Ovary (tissue), 9 donors: ENCODE data around the gene LRRC4C. TPM values are rescaled to one million over a fixed set of nuclear protein-coding genes. Genes with fewer than 3 reads are reported as not detected.

Experiments used
- DNase-seq, 5 donors: peaks; one replicate each; pipeline ENCODE4 v3.0.0-alpha.2; 2019 to 2020
- H3K27ac ChIP-seq, 2 donors: fragments of 200-600 bp; one replicate each; pipeline versions ENCODE4 v1.5.1 to v1.8.0; 2019 to 2022
- H3K27me3 ChIP-seq: fragments of 200-600 bp; one replicate; pipeline ENCODE4 v1.8.0; 2022
- H3K36me3 ChIP-seq: fragments of 200-600 bp; sonication (generic); one replicate; pipeline ENCODE4 v1.5.1; 2019
- H3K4me1 ChIP-seq: one replicate; pipeline ENCODE4 v1.8.1; 2013; ENCODE audit warnings: mild to moderate bottlenecking, moderate library complexity; ENCODE audit not compliant: insufficient read depth
- H3K4me3 ChIP-seq: fragments of 200-600 bp; sonication (generic); one replicate; pipeline ENCODE4 v1.5.1; 2017
- H3K9me3 ChIP-seq, 2 donors: fragments of 200-600 bp in 1 of 2; sonication (generic) in 1 of 2; one replicate each; pipeline versions ENCODE4 v1.5.1 to v1.8.1; 2013 to 2019; ENCODE audit warnings: mild to moderate bottlenecking in 1 of 2, moderate library complexity in 1 of 2
- CTCF ChIP-seq, 3 donors: fragments of 450-650 bp in 2 of 3; fragments of 200-600 bp in 1 of 3; IDR thresholded peaks; one replicate each; pipeline versions ENCODE4 v1.5.1 to v1.8.0; 2016 to 2022; ENCODE audit warnings: antibody characterized with exemption in 3 of 3, mild to moderate bottlenecking in 1 of 3
- EP300 ChIP-seq: sonication (generic); formaldehyde crosslinking; IDR thresholded peaks from one replicate; pipeline ENCODE4 v1.6.1; 2017; ENCODE audit warnings: antibody characterized with exemption
- POLR2A ChIP-seq: fragments of 450-650 bp; IDR thresholded peaks from one replicate; pipeline ENCODE4 v1.6.1; 2017; ENCODE audit warnings: antibody characterized with exemption, mild to moderate bottlenecking, moderate library complexity
- WGBS, 3 donors: extraction: QIAGEN DNeasy Blood & Tissue Kit in 1 of 3; methylation state at CpG; one replicate each; pipeline versions ENCODE4 v1.1.5 to v1.1.7; 2013 to 2017; 5-methylcytosine and 5-hydroxymethylcytosine counted together
- intact Hi-C, 4 donors: fragments of 100-400 bp; cut with DNase I; formaldehyde crosslinking; loops; one replicate each; pipeline versions ENCODE4 v1.11.0 to v1.15.1; 2022 to 2023
- polyA plus RNA-seq, 2 donors: library from polyadenylated mRNA; stranded (reverse); fragments of 200-250 nt in 1 of 2; fragments of 350-450 nt in 1 of 2; fragmentation: Illumina TruSeq in 1 of 2; extraction: RNeasy Lipid Tissue Mini Kit (QIAGEN cat#74804) in 1 of 2; gene quantifications; one replicate each; pipeline ENCODE4 v1.2.3, GENCODE V29; 2013 to 2014
- total RNA-seq, 7 donors: library from RNA; depleted of rRNA in 2 of 7; stranded (reverse); fragments of >200 nt in 2 of 7; fragmentation: NEBNext Ultra II Directional in 3 of 7; extraction: Animal tissue kit (Norgen Biotek cat#: 25700) in 3 of 7; gene quantifications; one replicate each; pipeline versions ENCODE4 v1.1.0 to v1.2.4, GENCODE V29; 2016 to 2023
- donor health status: DM: no; HTN: no; CAD: no; lungs with moderate emphysema.
- donor health status: DM: no; HTN: no; CAD: no.
- donor health status: Bipolar disorder and iron deficiency.
- donor health status: DM: yes; HTN: yes; CAD: no.
- donor health status: DM: no; HTN: no; CAD: no.
- donor health status: DM: yes; HTN: yes; CAD: no.

The LRRC4C gene
- total and polyA plus RNA-seq, 9 donors: 0.15 to 12.5 (median 0.78) TPM

GRCh38 chr11:40227730-40228129, 1231.7 kb downstream of the LRRC4C start:
- H3K27me3 ChIP-seq: no peaks in the 10 kb centered on the region
- intact Hi-C loops: no loop called here
- H3K4me3 ChIP-seq: no peak overlapping the region
- DNase-seq: no peak
- TF ChIP-seq EP300 (no peak), POLR2A (no peak), CTCF (IDR thresholded peaks at IDR 0.05) (no peak)
- no peak overlapping the region for H3K27ac ChIP-seq
- no peaks in the 10 kb centered on the region for H3K4me1 ChIP-seq
- H3K36me3 ChIP-seq: no peaks in the 10 kb centered on the region
- no peaks in the 10 kb centered on the region for H3K9me3 ChIP-seq

- TF ChIP-seq POLR2A (no peak), EP300 (no peak), CTCF (IDR thresholded peaks at IDR 0.05) (no peak)
- Histone ChIP-seq H3K9me3 (no peaks in the 10 kb centered on the region), H3K36me3 (no peaks in the 10 kb centered on the region), H3K27me3 (no peaks in the 10 kb centered on the region), H3K4me3 (no peak overlapping the region), H3K4me1 (no peaks in the 10 kb centered on the region), H3K27ac (no peak overlapping the region)
- 44 to 48% (median 47%) methylated on average over 2 of the region's 2 CpGs for WGBS, 3 donors
- DNase-seq: no peak
- intact Hi-C loops: no loop called here
These were observed 1232.8 kb downstream of the LRRC4C start for GRCh38 chr11:40226654-40227053.

GRCh38 chr11:40223596-40224330, 1235.7 kb downstream of the LRRC4C start:
- no peaks in the 10 kb centered on the region for H3K27me3 ChIP-seq
- H3K27ac ChIP-seq: no peak overlapping the region
- no peak overlapping the region for H3K4me3 ChIP-seq
- H3K36me3 ChIP-seq: no peaks in the 10 kb centered on the region
- intact Hi-C loops: no loop called here
- WGBS, 3 donors: 88 to 90% (median 89%) methylated on average over 2 of the region's 2 CpGs
- DNase-seq: no peak
- no peaks in the 10 kb centered on the region for H3K9me3 ChIP-seq
- TF ChIP-seq CTCF (IDR thresholded peaks at IDR 0.05): no peak
- TF ChIP-seq EP300: no peak
- TF ChIP-seq POLR2A: no peak
- H3K4me1 ChIP-seq: no peaks in the 10 kb centered on the region

DNA sequence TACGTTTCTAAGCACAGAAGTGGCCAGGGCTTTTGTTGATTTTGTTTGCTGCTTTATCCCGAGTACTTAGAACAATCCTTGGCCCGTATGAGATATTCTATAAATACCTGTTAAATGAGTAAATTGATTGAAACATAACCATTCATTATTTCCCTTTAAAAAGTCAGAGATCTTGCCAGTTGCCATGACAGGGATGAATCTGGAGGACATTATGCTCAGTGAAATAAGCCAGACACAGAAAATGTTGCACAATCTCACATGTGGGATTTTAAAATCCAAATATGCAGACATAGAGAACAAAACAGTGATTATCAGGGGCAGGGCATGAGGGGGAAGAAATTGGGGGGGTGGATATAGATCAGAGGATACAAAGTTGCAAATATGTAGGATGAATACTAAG, 1240.1 kb downstream of the LRRC4C start:
- intact Hi-C loops: no loop called here
- TF ChIP-seq POLR2A (no peak), EP300 (no peak), CTCF (IDR thresholded peaks at IDR 0.05) (no peak)
- Histone ChIP-seq H3K9me3 (no peaks in the 10 kb centered on the region), H3K36me3 (no peaks in the 10 kb centered on the region), H3K4me3 (no peak overlapping the region), H3K27ac (no peak overlapping the region), H3K27me3 (no peaks in the 10 kb centered on the region), H3K4me1 (no peaks in the 10 kb centered on the region)
- no peak for DNase-seq
- 63 to 70% (median 69%) methylated on average over 3 of the region's 3 CpGs for WGBS, 3 donors
